ENCODE data around the gene SCMH1. TPM values are rescaled to one million over a fixed set of nuclear protein-coding genes. Genes with fewer than 3 reads are reported as not detected.
A peak's percentile ranks its signal among the peaks of the same experiment; 100 is the strongest.

Gene SCMH1
- total and polyA plus RNA-seq, 9 donors: 32.8 to 80.2 (median 49.8) TPM

DNA sequence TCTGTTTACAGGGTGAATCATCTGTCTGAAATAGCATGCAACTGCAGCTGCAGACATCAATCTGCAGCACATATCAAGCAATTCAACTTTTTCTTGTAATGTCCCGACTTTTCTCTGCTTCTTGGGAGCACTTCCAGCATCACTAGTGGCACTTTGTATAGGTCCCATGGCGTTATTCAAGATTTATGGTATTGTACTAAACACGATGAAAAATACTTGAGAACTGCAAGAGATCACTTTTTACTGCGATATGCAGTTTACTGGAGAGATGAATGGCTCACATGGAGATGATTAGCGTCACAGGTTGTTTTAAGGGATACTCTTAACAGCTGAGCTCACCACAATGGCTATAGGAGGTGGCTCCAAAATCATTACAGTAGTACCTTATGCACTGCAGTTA, 7.2 kb upstream of the SCMH1 start:
- WGBS, 3 donors: 76 to 81% (median 78%) methylated on average over 5 of the region's 5 CpGs
- Histone ChIP-seq H3K27me3 (no peaks in the 10 kb centered on the region), H3K4me3 (no peak overlapping the region), H3K4me1 (ENCODE audit: insufficient read depth) (no peaks in the 10 kb centered on the region), H3K9me3 (no peaks in the 10 kb centered on the region), H3K36me3 (no peaks in the 10 kb centered on the region), H3K27ac (no peak overlapping the region)
- TF ChIP-seq, protein P1, sequence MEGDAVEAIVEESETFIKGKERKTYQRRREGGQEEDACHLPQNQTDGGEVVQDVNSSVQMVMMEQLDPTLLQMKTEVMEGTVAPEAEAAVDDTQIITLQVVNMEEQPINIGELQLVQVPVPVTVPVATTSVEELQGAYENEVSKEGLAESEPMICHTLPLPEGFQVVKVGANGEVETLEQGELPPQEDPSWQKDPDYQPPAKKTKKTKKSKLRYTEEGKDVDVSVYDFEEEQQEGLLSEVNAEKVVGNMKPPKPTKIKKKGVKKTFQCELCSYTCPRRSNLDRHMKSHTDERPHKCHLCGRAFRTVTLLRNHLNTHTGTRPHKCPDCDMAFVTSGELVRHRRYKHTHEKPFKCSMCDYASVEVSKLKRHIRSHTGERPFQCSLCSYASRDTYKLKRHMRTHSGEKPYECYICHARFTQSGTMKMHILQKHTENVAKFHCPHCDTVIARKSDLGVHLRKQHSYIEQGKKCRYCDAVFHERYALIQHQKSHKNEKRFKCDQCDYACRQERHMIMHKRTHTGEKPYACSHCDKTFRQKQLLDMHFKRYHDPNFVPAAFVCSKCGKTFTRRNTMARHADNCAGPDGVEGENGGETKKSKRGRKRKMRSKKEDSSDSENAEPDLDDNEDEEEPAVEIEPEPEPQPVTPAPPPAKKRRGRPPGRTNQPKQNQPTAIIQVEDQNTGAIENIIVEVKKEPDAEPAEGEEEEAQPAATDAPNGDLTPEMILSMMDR (IDR thresholded peaks at IDR 0.05): no peak
- TF ChIP-seq EP300 (IDR thresholded peaks at IDR 0.05): no peak
- no peak for TF ChIP-seq POLR2A (IDR thresholded peaks at IDR 0.05)
- DNase-seq: no peak
- intact Hi-C loops (cut with DNase I): loop anchor here in 1 of 4 donors (10.0 kb wide), 1 partner anchor 215 kb away; no protein-coding TSS in a partner anchor

DNA sequence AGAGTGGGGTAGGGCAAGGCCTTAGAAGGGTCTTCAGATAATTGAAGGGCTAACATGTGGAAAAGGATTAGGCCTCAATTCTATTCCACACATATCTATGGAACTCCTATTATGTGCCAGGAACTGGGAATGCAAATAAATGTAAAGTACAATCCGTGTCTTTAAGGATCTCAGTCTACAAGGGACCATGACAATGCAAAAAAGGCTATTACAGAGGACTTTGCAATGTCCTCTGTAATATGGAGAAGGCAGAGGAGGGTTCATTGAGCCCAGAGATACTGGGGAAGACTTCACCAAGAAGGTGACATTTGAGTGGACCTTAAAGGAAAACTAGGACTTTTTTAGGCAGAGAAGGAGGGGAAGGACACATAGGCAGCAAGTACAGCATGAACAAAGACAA, 4.5 kb upstream of the SCMH1 start:
- intact Hi-C loops (cut with DNase I): loop anchor here in 1 of 4 donors (10.0 kb wide), 1 partner anchor 212 kb away; no protein-coding TSS in a partner anchor
- H3K4me1 ChIP-seq (ENCODE audit: insufficient read depth): peaks cover 5% of the 10 kb centered on the region
- H3K4me3 ChIP-seq: no peak overlapping the region
- DNase-seq: no peak
- H3K27me3 ChIP-seq: no peaks in the 10 kb centered on the region
- H3K9me3 ChIP-seq: no peaks in the 10 kb centered on the region
- H3K36me3 ChIP-seq: no peaks in the 10 kb centered on the region
- no peak overlapping the region for H3K27ac ChIP-seq
- WGBS, 3 donors: 94 to 97% (median 96%) methylated on average over 1 of the region's 1 CpG
- no peak for TF ChIP-seq EP300 (IDR thresholded peaks at IDR 0.05)
- no peak for TF ChIP-seq POLR2A (IDR thresholded peaks at IDR 0.05)
- TF ChIP-seq, protein P1 (IDR thresholded peaks at IDR 0.05): no peak

DNA sequence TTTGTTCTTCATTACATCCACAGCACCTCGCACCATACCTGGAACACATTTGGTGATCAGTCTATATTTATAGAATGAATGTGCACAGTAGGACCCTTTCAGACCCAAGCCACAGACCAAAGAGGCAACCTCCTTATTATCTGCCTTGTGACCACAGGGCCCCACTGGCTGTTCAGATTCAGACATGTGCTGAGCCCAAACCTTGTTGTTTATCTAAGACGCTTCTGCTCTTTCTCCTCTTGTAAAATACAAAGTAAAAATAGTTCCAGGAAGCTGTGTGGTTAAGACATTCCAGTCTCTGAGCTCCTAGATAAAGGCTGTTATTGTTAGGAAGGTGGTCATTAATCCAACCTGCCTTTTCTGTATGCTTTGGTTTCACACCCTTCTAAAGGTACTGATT, 3.6 kb upstream of the SCMH1 start:
- Histone ChIP-seq H3K27ac (no peak overlapping the region), H3K4me1 (ENCODE audit: insufficient read depth) (peaks cover 5% of the 10 kb centered on the region), H3K36me3 (no peaks in the 10 kb centered on the region), H3K4me3 (no peak overlapping the region), H3K27me3 (no peaks in the 10 kb centered on the region), H3K9me3 (no peaks in the 10 kb centered on the region)
- WGBS, 3 donors: 63 to 71% (median 65%) methylated on average over 2 of the region's 2 CpGs
- intact Hi-C loops (cut with DNase I): loop anchor here in 1 of 4 donors (10.0 kb wide), 1 partner anchor 211 kb away; no protein-coding TSS in a partner anchor
- TF ChIP-seq, protein P1 (IDR thresholded peaks at IDR 0.05): no peak
- TF ChIP-seq POLR2A (IDR thresholded peaks at IDR 0.05) (no peak), EP300 (IDR thresholded peaks at IDR 0.05) (no peak)
- no peak for DNase-seq

DNA sequence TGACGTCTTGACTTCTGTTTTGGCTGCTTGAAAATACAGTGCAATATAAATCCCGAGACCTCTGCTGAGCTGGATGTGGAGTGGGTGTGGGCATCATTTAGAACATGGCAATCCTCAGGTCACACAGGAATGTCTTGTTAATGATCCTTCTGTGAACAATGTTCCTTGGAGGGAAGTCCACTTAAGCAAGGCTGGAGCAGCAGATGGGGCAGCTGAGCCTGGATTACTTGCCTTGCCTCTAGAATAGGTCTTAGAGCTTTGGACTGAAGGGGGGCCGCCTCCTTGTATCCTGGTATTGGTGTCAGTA, 926 bp upstream of the SCMH1 start:
- no peak overlapping the region for H3K4me3 ChIP-seq
- intact Hi-C loops (cut with DNase I): loop anchor here in 2 of 4 donors (5.0 to 10.0 kb wide), 2 partner anchors 141 to 208 kb away; no protein-coding TSS in a partner anchor
- no peaks in the 10 kb centered on the region for H3K36me3 ChIP-seq
- H3K27ac ChIP-seq: peak overlapping the region in 1 of 2 donors; percentile 100
- WGBS, 3 donors: 76 to 79% (median 77%) methylated on average over 3 of the region's 3 CpGs
- TF ChIP-seq, protein P1 (IDR thresholded peaks at IDR 0.05): no peak
- TF ChIP-seq POLR2A (IDR thresholded peaks at IDR 0.05): no peak
- no peak for TF ChIP-seq EP300 (IDR thresholded peaks at IDR 0.05)
- no peak for DNase-seq
- H3K9me3 ChIP-seq: no peaks in the 10 kb centered on the region
- H3K27me3 ChIP-seq: no peaks in the 10 kb centered on the region
- peaks cover 5% of the 10 kb centered on the region for H3K4me1 ChIP-seq (ENCODE audit: insufficient read depth)
